Activated CD4-positive, alpha-beta T cell treated with anti-CD3 and anti-CD28 coated beads, Interleukin-2, amount 50 U/mL, for 16 hours (primary cell): ENCODE measurements around the gene TPM1.

ENCODE experiments used
- DNase-seq: peaks from one replicate; pipeline ENCODE4 v3.0.0-alpha.2; 2020

TPM1 gene

GRCh38 chr15:63057468-63058345 is 15.2 kb downstream of the TPM1 start:
- DNase-seq: no peak

GRCh38 chr15:63059075-63059474 is 16.5 kb downstream of the TPM1 start:
- DNase-seq: no peak

GRCh38 chr15:63059573-63060216 is 17.1 kb downstream of the TPM1 start:
- DNase-seq: no peak

GRCh38 chr15:63060699-63061098 is 18.2 kb downstream of the TPM1 start:
- DNase-seq: no peak

GRCh38 chr15:63061975-63062374 is 19.4 kb downstream of the TPM1 start:
- no peak for DNase-seq

GRCh38 chr15:63063164-63063756 is 20.7 kb downstream of the TPM1 start:
- no peak for DNase-seq

GRCh38 chr15:63063877-63064409 is 21.4 kb downstream of the TPM1 start:
- DNase-seq: no peak

GRCh38 chr15:63065262-63066221 is 23.0 kb downstream of the TPM1 start:
- no peak for DNase-seq

GRCh38 chr15:63066272-63066671 is 23.7 kb downstream of the TPM1 start:
- DNase-seq: no peak

- DNase-seq: no peak
These were observed 24.8 kb downstream of the TPM1 start for GRCh38 chr15:63067306-63067705.

- no peak for DNase-seq
These were observed 25.6 kb downstream of the TPM1 start for GRCh38 chr15:63067976-63068743.

- no peak for DNase-seq
These were observed 27.1 kb downstream of the TPM1 start for GRCh38 chr15:63069616-63070090.

- no peak for DNase-seq
These were observed 28.2 kb downstream of the TPM1 start for GRCh38 chr15:63070681-63071129.

- DNase-seq: no peak
These were observed 28.9 kb downstream of the TPM1 start for GRCh38 chr15:63071288-63071909.

GRCh38 chr15:63072023-63072650 is 29.6 kb downstream of the TPM1 start:
- no peak for DNase-seq

GRCh38 chr15:63072809-63073277 is 30.3 kb downstream of the TPM1 start:
- DNase-seq: no peak

- no peak for DNase-seq
These were observed 31.1 kb downstream of the TPM1 start for GRCh38 chr15:63073497-63074172.

GRCh38 chr15:63075015-63075983 is 32.8 kb downstream of the TPM1 start:
- no peak for DNase-seq
